Measurements from ENCODE around the gene PTPRF. TPM values are rescaled to one million over a fixed set of nuclear protein-coding genes. Genes with fewer than 3 reads are reported as not detected.

The PTPRF gene
- 120 and 993 TPM in 2 replicates for total RNA-seq

GRCh38 chr1:43530483-43531106 lies at the start of gene PTPRF:
PTPRF (plus strand) TSS chr1:43530883; CDS start chr1:43545076, 14,193 bp downstream.

Other genes starting within 250 kb of the PTPRF start
- gene C1orf210, start 245.3 kb upstream of the PTPRF start, total RNA-seq = 5.5 and 5.8 TPM in 2 replicates
- gene TIE1, start 229.9 kb upstream of the PTPRF start, total RNA-seq = 0.14 and 0.34 TPM in 2 replicates
- not detected in 2 replicates for gene MPL, start 193.1 kb upstream of the PTPRF start, total RNA-seq
- gene CDC20, start 171.9 kb upstream of the PTPRF start, total RNA-seq = 0.21 and 1.4 TPM in 2 replicates
- 44.4 and 52.7 TPM in 2 replicates for gene ELOVL1, start 162.9 kb upstream of the PTPRF start, total RNA-seq
- gene MED8, start 141.1 kb upstream of the PTPRF start, total RNA-seq = 40.2 and 97.7 TPM in 2 replicates
- gene SZT2, start 141.0 kb upstream of the PTPRF start, total RNA-seq = 11.6 and 24.6 TPM in 2 replicates
- gene HYI, start 77.0 kb upstream of the PTPRF start, total RNA-seq = 13.6 and 18.5 TPM in 2 replicates
- 44.8 and 72.1 TPM in 2 replicates for gene KDM4A, start 119.3 kb downstream of the PTPRF start, total RNA-seq
- gene ST3GAL3, start 176.7 kb downstream of the PTPRF start, total RNA-seq = 8.2 and 10.3 TPM in 2 replicates